K562 (cell line): ENCODE results near the gene ST6GALNAC6. TPM values are rescaled to one million over a fixed set of nuclear protein-coding genes. Genes with fewer than 3 reads are reported as not detected.
A peak's percentile ranks its signal among the peaks of the same experiment; 100 is the strongest.

Source experiments
- BRF1 ChIP-seq: IDR thresholded peaks from 3 replicates; pipeline ENCODE4 v1.6.1; 2011; ENCODE audit warnings: borderline replicate concordance, mild to moderate bottlenecking; ENCODE audit not compliant: insufficient read length; ENCODE audit errors: extremely low read depth
- FOXA1 ChIP-seq: fragments of 450-650 bp; IDR thresholded peaks from 2 replicates; pipeline ENCODE4 v1.6.1; 2016; ENCODE audit warnings: mild to moderate bottlenecking, borderline replicate concordance
- GABPB2 ChIP-seq: fragments of 250-450 bp; sonication (Bioruptor Pico); conservative IDR thresholded peaks from 2 replicates; pipeline ENCODE4 v1.5.1; 2021; ENCODE audit warnings: mild to moderate bottlenecking
- GATA2 ChIP-seq: sonication (generic); formaldehyde crosslinking; IDR thresholded peaks from 2 replicates; pipeline ENCODE4 v1.4.0; 2020; ENCODE audit warnings: mild to moderate bottlenecking, missing genetic modification reagents
- HDGF ChIP-seq: fragments of 450-650 bp; IDR thresholded peaks from 2 replicates; pipeline ENCODE4 v1.6.1; 2016
- ILF3 ChIP-seq: fragments of 450-650 bp; IDR thresholded peaks from 2 replicates; pipeline ENCODE4 v1.6.1; 2018; ENCODE audit warnings: antibody characterized with exemption, mild to moderate bottlenecking, moderate library complexity, borderline replicate concordance
- MED1 ChIP-seq: sonication (generic); formaldehyde crosslinking; IDR thresholded peaks from 2 replicates; pipeline ENCODE4 v1.8.1; 2023; ENCODE audit warnings: missing genetic modification reagents, borderline replicate concordance
- PATZ1 ChIP-seq: fragments of 250-450 bp; sonication (Bioruptor Pico); IDR thresholded peaks from 2 replicates; pipeline ENCODE4 v1.5.0; 2020; ENCODE audit warnings: mild to moderate bottlenecking, borderline replicate concordance
- PML ChIP-seq: IDR thresholded peaks from 2 replicates; pipeline ENCODE4 v1.6.1; 2012; ENCODE audit warnings: low read length, inconsistent platforms
- RBM15 ChIP-seq: fragments of 200-400 bp; formaldehyde crosslinking; IDR thresholded peaks from 2 replicates; pipeline ENCODE4 v1.6.1; 2018; ENCODE audit warnings: mild to moderate bottlenecking, low read length, moderate library complexity; ENCODE audit not compliant: insufficient read depth
- RFX1 ChIP-seq: fragments of 450-650 bp; IDR thresholded peaks from 2 replicates; pipeline ENCODE4 v1.6.1; 2016; ENCODE audit warnings: mild to moderate bottlenecking, moderate library complexity
- SMARCB1 ChIP-seq: IDR thresholded peaks from 2 replicates; pipeline ENCODE4 v1.6.1; 2011; ENCODE audit warnings: improper control_type of control experiment, low read depth; ENCODE audit not compliant: insufficient read length
- THRB ChIP-seq: fragments of 450-650 bp; formaldehyde crosslinking; conservative IDR thresholded peaks from 2 replicates; pipeline ENCODE4 v1.4.0; 2022; ENCODE audit warnings: mild to moderate bottlenecking, missing genetic modification characterization
- ZNF184 ChIP-seq: sonication (generic); formaldehyde crosslinking; IDR thresholded peaks from 2 replicates; pipeline ENCODE4 v1.5.0; 2020; ENCODE audit warnings: missing genetic modification reagents
- ZNF217 ChIP-seq: sonication (generic); formaldehyde crosslinking; IDR thresholded peaks from 2 replicates; pipeline ENCODE4 v1.8.0; 2022; ENCODE audit warnings: mild to moderate bottlenecking, missing genetic modification reagents
- ZNF224 ChIP-seq: sonication (generic); formaldehyde crosslinking; IDR thresholded peaks from 2 replicates; pipeline ENCODE4 v1.8.0; 2022; ENCODE audit warnings: mild to moderate bottlenecking, missing genetic modification reagents
- ZNF239 ChIP-seq: fragments of 250-450 bp; sonication (Bioruptor Pico); IDR thresholded peaks from 2 replicates; pipeline ENCODE4 v1.4.0; 2020; ENCODE audit warnings: mild to moderate bottlenecking
- ZNF282 ChIP-seq: sonication (generic); formaldehyde crosslinking; IDR thresholded peaks from 2 replicates; pipeline ENCODE4 v1.8.1; 2023; ENCODE audit warnings: missing genetic modification reagents
- polyA plus RNA-seq, 8 experiments: library from polyadenylated mRNA; depleted of rRNA in 4 of 8; stranded (reverse) in 5 of 8; unstranded in 3 of 8; fragments of >200 nt; fragmentation: Nextera tagmentation in 2 of 8; fragmentation: Illumina TruSeq in 1 of 8; extraction: Ambion mirVana in 2 of 8; extraction: Trizol in 1 of 8; gene quantifications; 2 replicates each; pipeline versions ENCODE4 v1.2.1 to v1.2.3, GENCODE V29; 2011 to 2014; ENCODE audit warnings: inconsistent platforms in 1 of 8, missing spikeins in 1 of 8
- total RNA-seq, 7 experiments: library from RNA; depleted of rRNA in 6 of 7; stranded (reverse); fragments of >200 nt in 6 of 7; fragmentation: Illumina TruSeq in 2 of 7; extraction: Trizol in 2 of 7; gene quantifications; 2 replicates each; pipeline versions ENCODE4 v1.2.1 to v1.2.3, GENCODE V29; 2011 to 2021; ENCODE audit warnings: low replicate concordance in 1 of 7
- TF ChIP-seq, protein P1 (sequence below): IDR thresholded peaks from 2 replicates; pipeline ENCODE4 v1.6.1; 2014; ENCODE audit warnings: antibody characterized with exemption
- TF ChIP-seq, protein P2 (sequence below): fragments of 450-650 bp; IDR thresholded peaks from 2 replicates; pipeline ENCODE4 v1.7.1; 2018; ENCODE audit warnings: mild to moderate bottlenecking, low read depth; ENCODE audit not compliant: partially characterized antibody

ST6GALNAC6 gene
- total and polyA plus RNA-seq, 9 of the 15 experiments (the other 6 are each of a cell fraction or from before 2014, with no cell fraction given) = 0.13 to 23.0 (median 14.5) TPM

DNA sequence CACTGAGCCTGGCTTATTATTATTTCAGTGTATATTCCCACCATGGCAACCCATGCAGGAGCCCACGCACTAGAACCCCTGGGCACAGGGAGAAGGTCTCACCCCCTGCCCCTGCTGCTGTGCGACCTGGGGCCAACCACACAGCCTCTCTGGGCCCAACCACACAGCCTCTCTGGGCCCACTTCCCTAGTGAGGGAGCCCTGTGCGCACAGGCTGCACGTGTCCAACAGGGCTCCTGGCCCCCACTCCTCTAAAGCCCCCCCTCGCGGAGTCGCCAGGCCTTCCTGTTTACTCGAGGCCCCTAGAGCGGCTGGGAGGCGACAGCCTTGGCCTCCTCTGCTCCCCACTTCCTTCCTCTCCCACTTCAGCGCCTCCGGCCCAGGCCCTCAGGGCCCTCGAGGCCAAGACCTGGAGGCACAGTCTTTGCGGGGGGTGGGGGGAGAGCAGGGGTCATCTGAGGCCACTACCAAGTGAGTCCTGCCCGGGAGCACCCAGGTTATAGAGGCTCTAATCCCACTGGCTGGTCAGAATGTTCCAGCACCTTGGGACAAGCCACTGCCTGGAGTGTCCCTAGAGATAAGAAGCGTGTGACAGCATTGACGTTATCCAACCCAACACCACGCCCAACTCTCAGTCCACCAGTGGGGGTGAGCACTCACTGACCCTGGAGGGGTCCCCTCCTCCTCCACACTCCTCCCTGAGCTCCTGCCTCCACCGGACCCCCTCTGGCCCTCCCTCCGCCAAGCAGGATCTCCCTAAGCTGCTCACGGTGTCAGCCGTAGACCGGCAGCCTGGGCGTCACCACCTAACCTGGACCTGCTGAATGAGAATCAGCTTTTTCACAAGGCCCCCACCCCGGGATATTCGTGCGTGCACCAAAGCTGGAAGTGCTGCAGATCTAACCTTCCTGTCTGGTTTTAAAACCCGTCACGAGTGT, 37.1 kb downstream of the ST6GALNAC6 start (continued):
- TF ChIP-seq THRB (no peak), GABPB2 (CRISPR knock-in tag) (no peak), FOXA1 (no peak), SMARCB1 (no peak), HDGF (peak; percentile 60; the same call in 1 of the 2 replicates), ZNF184 (CRISPR knock-in tag) (no peak), MED1 (CRISPR knock-in tag) (peak; percentile 92; the same call in 1 of the 2 replicates), ZNF217 (CRISPR knock-in tag) (no peak), PATZ1 (CRISPR knock-in tag) (peak; percentile 83; the same call in 1 of the 2 replicates), ZNF224 (CRISPR knock-in tag) (no peak), RBM15 (no peak), PML (peak; percentile 60; the same call in 1 of the 2 replicates), GATA2 (CRISPR knock-in tag) (peak; percentile 78), ILF3 (no peak), ZNF239 (CRISPR knock-in tag) (no peak), RFX1 (no peak), BRF1 (no peak), ZNF282 (CRISPR knock-in tag) (no peak)
- TF ChIP-seq, protein P1, sequence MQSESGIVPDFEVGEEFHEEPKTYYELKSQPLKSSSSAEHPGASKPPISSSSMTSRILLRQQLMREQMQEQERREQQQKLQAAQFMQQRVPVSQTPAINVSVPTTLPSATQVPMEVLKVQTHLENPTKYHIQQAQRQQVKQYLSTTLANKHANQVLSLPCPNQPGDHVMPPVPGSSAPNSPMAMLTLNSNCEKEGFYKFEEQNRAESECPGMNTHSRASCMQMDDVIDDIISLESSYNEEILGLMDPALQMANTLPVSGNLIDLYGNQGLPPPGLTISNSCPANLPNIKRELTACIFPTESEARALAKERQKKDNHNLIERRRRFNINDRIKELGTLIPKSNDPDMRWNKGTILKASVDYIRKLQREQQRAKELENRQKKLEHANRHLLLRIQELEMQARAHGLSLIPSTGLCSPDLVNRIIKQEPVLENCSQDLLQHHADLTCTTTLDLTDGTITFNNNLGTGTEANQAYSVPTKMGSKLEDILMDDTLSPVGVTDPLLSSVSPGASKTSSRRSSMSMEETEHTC = peak; percentile 92
- TF ChIP-seq, protein P2, sequence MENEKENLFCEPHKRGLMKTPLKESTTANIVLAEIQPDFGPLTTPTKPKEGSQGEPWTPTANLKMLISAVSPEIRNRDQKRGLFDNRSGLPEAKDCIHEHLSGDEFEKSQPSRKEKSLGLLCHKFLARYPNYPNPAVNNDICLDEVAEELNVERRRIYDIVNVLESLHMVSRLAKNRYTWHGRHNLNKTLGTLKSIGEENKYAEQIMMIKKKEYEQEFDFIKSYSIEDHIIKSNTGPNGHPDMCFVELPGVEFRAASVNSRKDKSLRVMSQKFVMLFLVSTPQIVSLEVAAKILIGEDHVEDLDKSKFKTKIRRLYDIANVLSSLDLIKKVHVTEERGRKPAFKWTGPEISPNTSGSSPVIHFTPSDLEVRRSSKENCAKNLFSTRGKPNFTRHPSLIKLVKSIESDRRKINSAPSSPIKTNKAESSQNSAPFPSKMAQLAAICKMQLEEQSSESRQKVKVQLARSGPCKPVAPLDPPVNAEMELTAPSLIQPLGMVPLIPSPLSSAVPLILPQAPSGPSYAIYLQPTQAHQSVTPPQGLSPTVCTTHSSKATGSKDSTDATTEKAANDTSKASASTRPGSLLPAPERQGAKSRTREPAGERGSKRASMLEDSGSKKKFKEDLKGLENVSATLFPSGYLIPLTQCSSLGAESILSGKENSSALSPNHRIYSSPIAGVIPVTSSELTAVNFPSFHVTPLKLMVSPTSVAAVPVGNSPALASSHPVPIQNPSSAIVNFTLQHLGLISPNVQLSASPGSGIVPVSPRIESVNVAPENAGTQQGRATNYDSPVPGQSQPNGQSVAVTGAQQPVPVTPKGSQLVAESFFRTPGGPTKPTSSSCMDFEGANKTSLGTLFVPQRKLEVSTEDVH = peak; percentile 58
